ENCODE results near the gene ESRRG. TPM values are rescaled to one million over a fixed set of nuclear protein-coding genes. Genes with fewer than 3 reads are reported as not detected.

The ESRRG gene
- total and polyA plus RNA-seq, 2 of the 8 experiments (the other 6 are each of a cell fraction or from before 2014, with no cell fraction given) = 0.59 to 1.4 TPM

- TF ChIP-seq EGR1 (IDR thresholded peaks at IDR 0.05; ENCODE audit: borderline replicate concordance, low read depth, low read length) = no peak
- TF ChIP-seq POLR2A (IDR thresholded peaks at IDR 0.05; ENCODE audit: control extremely low read depth in 1 of 2, low read depth in 2 of 2, low read length in 2 of 2) = no peak
- no peak for TF ChIP-seq SIX5 (IDR thresholded peaks at IDR 0.05; ENCODE audit: low read depth, low read length)
- TF ChIP-seq SUZ12 (IDR thresholded peaks at IDR 0.05; ENCODE audit: low read length) = no peak
- no peak for TF ChIP-seq JUND (IDR thresholded peaks at IDR 0.05; ENCODE audit: low read length)
- TF ChIP-seq SP1 (IDR thresholded peaks at IDR 0.05; ENCODE audit: low read depth, low read length) = no peak
- no peak for TF ChIP-seq MAFK (IDR thresholded peaks at IDR 0.05; ENCODE audit: low read depth, low read length)
- no peak for TF ChIP-seq EP300 (IDR thresholded peaks at IDR 0.05; ENCODE audit: borderline replicate concordance in 1 of 2, low read depth in 2 of 2, low read length in 2 of 2)
Observed at GRCh38 chr1:216475659-216476276, 247.5 kb downstream of the ESRRG start (continued).

Measured in H1 (cell line).